NCI-H2171 treated with DMSO at 0.1 percent for 48 hours (cell line): ENCODE data around the gene RSU1.

Experiments used
- DNase-seq: peaks from one replicate; lab custom pipeline; 2025; lab: John Stamatoyannopoulos, UW

The RSU1 gene

DNA sequence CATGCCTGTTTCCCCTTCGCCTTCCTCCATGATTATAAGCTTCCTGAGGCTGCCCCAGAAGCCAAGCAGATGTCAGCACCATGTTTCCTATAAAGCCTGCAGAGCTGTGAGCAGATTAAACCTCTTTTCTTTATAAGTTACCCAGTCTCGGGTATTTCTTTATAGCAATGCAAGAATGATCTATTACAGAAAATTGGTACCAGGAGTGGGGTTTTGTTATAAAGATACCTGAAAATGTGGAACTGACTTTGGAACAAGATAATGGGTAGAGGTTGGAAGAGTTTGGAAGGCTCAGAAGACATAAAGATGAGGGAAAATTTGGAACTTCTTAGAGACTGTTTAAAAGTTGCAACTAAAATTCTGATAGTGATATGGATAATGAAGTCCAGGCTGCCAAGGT lies 4.8 kb upstream of the RSU1 start:
- DNase-seq = no peak

DNA sequence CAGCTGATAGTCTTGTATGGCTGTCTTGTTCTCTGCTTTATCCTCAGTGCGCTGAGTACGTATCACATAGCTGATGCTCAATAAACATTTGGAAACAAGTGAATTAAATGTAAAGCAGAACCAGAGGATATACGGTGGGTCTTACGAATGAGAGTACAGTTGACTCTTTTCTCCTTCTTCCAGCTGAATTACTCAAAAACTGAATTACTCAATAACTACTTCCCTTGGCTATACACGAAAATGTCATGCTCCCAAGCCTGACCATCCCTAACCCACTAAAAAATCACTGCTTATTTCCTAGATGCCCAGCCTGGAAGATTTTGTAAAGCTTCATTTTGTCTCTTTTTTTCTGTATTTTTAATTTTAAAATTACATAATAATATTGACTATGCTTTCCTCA lies 3.2 kb upstream of the RSU1 start:
- no peak for DNase-seq

- no peak for DNase-seq
Measured at GRCh38 chr10:16820018-16820417, 2.8 kb upstream of the RSU1 start.

- DNase-seq = no peak
Measured at GRCh38 chr10:16819436-16819835, 2.2 kb upstream of the RSU1 start.

- DNase-seq = no peak
Measured at GRCh38 chr10:16819026-16819425, 1.8 kb upstream of the RSU1 start.

DNA sequence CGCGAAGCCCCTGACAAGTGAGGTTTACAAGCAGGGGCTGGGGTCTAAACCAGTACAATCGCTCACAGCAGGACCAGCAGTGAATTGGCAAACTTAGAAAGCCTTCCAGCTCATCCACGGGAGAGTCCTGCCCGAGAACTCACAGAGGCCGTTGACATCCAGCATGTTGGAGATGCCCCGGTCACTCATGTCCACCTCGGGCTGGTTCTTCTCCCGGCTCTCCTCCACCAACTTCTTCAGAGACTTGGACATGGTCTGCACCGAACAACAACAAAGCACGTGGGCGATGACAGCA lies 447 bp downstream of the RSU1 start:
- no peak for DNase-seq

DNA sequence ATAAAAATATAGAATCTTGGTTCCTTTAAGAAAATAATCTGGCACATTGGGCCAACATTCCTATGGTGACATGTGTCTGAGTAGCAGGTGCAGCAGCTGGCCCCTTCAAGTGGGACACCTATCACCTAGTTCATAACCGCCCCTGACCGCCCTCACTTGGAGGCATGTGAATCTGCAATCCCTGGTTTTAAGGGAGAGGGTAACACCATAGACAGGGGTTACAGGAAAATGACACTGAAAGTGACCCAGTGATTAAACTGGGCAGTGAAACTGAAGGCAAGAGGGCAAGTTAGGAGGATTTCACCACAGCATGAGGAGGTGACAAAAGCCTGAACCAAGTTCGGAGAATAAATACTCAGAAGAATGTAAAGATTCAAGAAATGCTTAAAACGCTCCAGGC lies 1.1 kb downstream of the RSU1 start:
- DNase-seq = no peak

- DNase-seq = no peak
Measured at GRCh38 chr10:16814012-16814411, 3.2 kb downstream of the RSU1 start.

DNA sequence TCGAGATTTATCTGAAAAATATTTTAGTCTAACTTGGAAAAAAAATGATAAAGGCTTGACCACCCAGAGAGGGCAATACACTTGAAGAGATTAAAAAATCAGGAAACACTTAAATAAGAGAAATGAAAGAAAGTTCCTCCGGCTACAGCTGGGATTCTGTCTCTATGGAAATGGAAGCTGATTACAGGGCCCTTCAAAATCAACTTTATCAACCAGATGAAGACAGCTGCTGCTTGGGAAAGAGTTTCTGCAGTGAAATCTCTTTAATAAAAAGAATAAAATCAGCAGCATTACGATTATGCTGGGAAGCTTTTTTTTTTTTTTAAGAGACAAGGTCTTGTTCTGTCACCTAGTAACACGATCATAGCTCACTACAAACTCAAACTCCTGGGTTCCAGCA lies 4.5 kb downstream of the RSU1 start:
- DNase-seq = no peak

DNA sequence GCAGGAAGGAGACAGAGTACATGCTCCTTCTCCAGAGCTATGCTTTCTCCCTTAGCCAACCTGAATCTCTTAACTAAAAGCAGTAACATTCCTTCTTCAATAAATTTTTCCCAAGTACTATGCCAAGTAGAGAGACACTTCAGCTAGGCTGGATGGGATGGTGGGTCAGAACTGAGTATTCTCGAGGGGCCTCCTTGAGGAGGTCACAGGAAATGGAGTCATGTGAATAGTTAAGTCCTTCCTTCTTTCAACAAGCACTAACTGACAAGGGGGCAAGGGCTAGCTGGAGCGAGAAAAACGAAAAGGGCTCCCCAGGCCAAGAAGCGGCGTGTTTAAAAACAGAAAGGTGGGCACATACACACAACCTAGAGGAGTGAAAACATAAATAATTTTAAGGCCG lies 5.5 kb downstream of the RSU1 start:
- DNase-seq = no peak

DNA sequence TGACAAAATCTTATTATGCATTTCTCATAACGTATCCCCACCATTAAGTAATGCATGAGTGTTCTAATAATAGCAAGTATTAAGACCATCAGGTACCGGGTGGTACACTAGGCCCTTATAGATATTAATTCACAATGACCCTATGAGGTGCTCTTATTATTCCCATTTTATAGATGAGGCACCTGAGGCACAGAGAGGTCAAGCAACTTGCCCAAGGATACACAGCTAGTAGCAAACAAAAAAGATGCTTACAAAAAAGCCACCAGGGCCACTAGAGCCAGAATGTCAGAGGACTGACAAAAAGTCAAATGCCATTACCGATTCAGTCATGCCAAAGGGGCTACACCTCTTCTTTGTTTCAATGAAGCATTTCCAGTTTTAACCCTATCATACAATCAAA lies 5.9 kb downstream of the RSU1 start:
- no peak for DNase-seq

GRCh38 chr10:16809074-16809718 lies 8.0 kb downstream of the RSU1 start:
- DNase-seq = no peak

DNA sequence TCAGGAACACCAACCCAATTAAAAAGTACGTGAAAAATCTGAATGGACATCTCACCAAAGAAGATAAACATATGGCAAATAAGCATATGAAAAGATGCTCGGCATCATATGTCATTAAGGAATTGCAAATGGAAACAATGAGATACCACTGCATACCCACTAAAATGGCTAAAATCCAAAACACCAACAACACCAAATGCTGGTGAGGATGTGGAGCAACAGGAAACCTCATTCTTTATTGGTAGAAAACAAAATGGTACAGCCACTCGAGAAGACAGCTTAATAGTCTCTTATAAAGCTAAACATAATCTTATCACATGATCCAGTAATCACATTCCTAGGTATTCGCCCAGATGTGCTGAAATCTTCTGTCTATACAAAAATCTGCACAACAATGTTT lies 13.1 kb downstream of the RSU1 start:
- DNase-seq = no peak

GRCh38 chr10:16803464-16803863 lies 13.8 kb downstream of the RSU1 start:
- DNase-seq = no peak

GRCh38 chr10:16799621-16800020 lies 17.6 kb downstream of the RSU1 start:
- DNase-seq = no peak

- DNase-seq = no peak
Measured at GRCh38 chr10:16798571-16798970, 18.7 kb downstream of the RSU1 start.

DNA sequence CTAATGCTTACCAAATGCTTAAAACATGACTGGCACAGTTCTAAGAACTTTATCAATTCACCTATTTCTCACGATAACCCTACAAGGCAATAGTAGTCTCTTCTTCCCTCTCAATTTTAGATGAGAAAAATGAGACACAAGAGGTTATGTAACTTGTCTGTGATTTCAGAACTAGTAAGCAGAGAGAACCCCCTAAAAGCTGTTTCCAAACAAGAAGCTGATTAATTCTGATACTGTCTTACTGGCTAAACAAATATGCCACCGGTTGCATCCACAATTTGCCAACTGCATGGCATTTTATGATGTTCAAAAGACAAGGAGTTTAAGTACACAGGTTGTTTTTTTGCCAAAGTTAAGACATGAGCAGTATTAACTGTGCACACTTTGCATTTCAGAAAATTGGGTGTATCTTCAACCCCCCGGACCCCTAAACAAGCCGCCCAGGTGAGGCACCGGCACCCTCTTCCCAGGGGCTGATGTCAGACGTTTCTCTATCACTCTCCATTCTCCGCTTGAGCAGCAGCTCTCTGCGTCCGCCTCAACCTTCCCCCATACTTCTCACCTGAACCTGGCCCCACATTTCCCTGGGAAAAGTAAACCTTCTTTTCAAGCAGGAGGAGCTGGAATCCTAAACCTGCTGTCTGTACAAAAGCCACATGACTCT lies 21.7 kb downstream of the RSU1 start:
- no peak for DNase-seq

GRCh38 chr10:16794005-16794404 lies 23.2 kb downstream of the RSU1 start:
- DNase-seq = no peak

GRCh38 chr10:16792675-16793074 lies 24.5 kb downstream of the RSU1 start:
- no peak for DNase-seq

DNA sequence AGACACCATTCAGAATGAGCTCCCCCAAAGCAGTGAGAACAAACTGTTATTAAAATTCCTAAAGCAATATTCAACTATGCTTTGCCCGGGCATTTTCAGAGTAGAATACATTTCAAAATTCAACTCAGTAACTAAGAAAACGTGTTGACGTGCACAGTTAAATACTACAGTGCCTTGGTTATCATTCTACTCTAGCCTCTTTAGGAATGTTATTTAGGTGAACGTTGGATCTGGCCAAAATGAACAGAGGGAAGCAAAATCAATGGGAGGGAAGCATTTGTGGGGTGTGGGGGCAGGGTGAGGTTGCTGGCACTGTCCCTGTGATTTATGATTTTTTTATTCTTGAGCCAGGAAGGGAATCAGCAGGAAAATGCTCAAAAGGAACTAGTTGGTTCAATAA lies 27.5 kb downstream of the RSU1 start:
- DNase-seq = no peak

GRCh38 chr10:16789261-16789660 lies 28.0 kb downstream of the RSU1 start:
- DNase-seq = no peak

DNA sequence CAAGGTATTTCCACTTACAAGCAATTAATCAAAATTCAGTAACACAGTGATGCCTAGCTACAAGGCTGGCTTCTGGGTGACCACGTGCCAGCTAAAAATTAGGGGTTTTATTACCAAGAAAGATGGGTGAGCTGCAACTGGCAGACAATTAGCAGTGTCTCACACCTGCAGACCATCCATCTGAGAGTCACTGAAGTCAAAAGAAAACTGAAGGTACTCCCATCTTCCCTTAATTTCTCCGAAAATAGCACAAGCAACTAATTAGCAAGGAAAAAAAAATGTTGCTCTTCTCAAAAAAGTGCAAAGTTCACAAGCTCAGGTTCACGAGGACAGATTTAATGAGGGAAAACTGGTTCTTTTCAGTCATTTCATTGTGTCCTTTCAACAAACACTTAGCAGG lies 28.4 kb downstream of the RSU1 start:
- DNase-seq = no peak

DNA sequence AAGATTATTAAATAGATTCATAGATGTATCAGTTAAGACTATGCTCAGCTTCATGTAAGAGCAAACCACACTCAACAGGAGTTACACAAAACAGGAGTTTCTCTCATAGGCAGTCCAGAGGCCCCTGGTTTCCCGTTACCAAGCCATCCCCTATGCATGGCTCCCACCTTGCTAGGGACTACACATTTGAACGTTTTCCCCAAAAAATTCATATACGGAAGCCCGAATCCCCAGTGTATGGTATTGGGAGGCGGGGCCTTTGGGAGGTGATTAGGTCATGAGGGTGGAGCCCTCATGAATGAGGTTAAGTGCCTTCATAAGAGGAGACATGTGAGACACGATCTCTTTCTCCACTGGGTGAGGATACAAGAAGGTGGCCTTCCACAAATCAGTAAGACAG lies 29.1 kb downstream of the RSU1 start:
- no peak for DNase-seq

DNA sequence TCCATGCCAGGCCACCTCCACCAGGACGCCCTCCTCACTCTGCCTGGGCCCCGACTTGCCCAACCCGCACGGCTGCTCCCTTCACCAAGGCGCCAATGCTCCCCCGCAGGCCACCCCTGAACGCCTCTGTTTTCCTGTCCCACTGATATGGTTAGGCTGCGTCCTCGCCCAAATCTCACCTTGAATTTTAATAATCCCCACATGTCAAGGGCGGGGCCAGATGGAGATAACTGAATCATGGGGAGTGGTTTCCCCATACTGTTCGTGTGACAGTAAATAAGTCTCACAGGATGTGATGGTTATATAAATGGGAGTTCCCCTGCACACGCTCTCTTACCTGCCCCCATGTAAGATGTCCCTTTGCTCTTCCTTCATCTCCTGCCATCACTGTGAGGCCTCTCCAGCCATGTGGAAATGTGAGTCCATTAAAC lies 29.8 kb downstream of the RSU1 start:
- DNase-seq = no peak
